ENCODE results near the gene SMIM9.
A peak's percentile ranks its signal among the peaks of the same experiment; 100 is the strongest.
"Not testable (repeated sequence)": the region's sequence is repeated elsewhere in the genome, so short reads cannot be mapped to it uniquely, and the experiment has no call there.

SMIM9 gene

GRCh38 chrX:154834562-154834961, at the start of gene SMIM9:
TSS of gene SMIM9 (minus strand) at chrX:154834662. CDS start at chrX:154830856, 3,806 bp downstream.
- no peak for DNase-seq

- DNase-seq: not testable (repeated sequence)
Measured at GRCh38 chrX:154884069-154884468, 49.6 kb upstream of the SMIM9 start.

- no peak for DNase-seq
Measured at GRCh38 chrX:154873329-154873728, 38.9 kb upstream of the SMIM9 start.

- DNase-seq: not testable (repeated sequence)
Measured at GRCh38 chrX:154868522-154868921, 34.1 kb upstream of the SMIM9 start.

- DNase-seq: no peak
Measured at GRCh38 chrX:154855256-154855655, 20.8 kb upstream of the SMIM9 start.

GRCh38 chrX:154850957-154851611, 16.6 kb upstream of the SMIM9 start:
- no peak for DNase-seq

GRCh38 chrX:154840856-154841255, 6.4 kb upstream of the SMIM9 start:
- DNase-seq: peak; percentile 60

GRCh38 chrX:154836163-154836562, 1.7 kb upstream of the SMIM9 start:
- no peak for DNase-seq

- no peak for DNase-seq
Measured at GRCh38 chrX:154833746-154834274, 652 bp downstream of the SMIM9 start.

GRCh38 chrX:154829926-154830442, 4.5 kb downstream of the SMIM9 start:
- no peak for DNase-seq

- DNase-seq: no peak
Measured at GRCh38 chrX:154829134-154829533, 5.3 kb downstream of the SMIM9 start.

GRCh38 chrX:154828016-154828408, 6.5 kb downstream of the SMIM9 start:
- DNase-seq: no peak

- DNase-seq: no peak
Measured at GRCh38 chrX:154827194-154828015, 7.1 kb downstream of the SMIM9 start.

- DNase-seq: not testable (repeated sequence)
Measured at GRCh38 chrX:154825586-154825985, 8.9 kb downstream of the SMIM9 start.

GRCh38 chrX:154824638-154825037, 9.8 kb downstream of the SMIM9 start:
- no peak for DNase-seq

- no peak for DNase-seq
Measured at GRCh38 chrX:154822029-154822428, 12.4 kb downstream of the SMIM9 start.

GRCh38 chrX:154821523-154821922, 12.9 kb downstream of the SMIM9 start:
- DNase-seq: no peak

- no peak for DNase-seq
Measured at GRCh38 chrX:154819771-154820341, 14.6 kb downstream of the SMIM9 start.

- DNase-seq: no peak
Measured at GRCh38 chrX:154818916-154819770, 15.3 kb downstream of the SMIM9 start.

GRCh38 chrX:154817048-154817618, 17.3 kb downstream of the SMIM9 start:
- not testable (repeated sequence) for DNase-seq

GRCh38 chrX:154816326-154816898, 18.1 kb downstream of the SMIM9 start:
- DNase-seq: not testable (repeated sequence)

All from HCEC 1CT (cell line).